GM12874 (cell line): ENCODE results near the gene HCN4.

ENCODE experiments used
- CTCF ChIP-seq: IDR thresholded peaks from 2 replicates; pipeline ENCODE4 v1.5.1; 2011; ENCODE audit warnings: low read depth, mild to moderate bottlenecking, control low read depth, low read length, moderate library complexity; ENCODE audit not compliant: insufficient read depth

Gene HCN4

GRCh38 chr15:73328981-73329380 lies 39.8 kb downstream of the HCN4 start:
- no peak for TF ChIP-seq CTCF

- TF ChIP-seq CTCF: no peak
Observed at GRCh38 chr15:73328149-73328820, 40.5 kb downstream of the HCN4 start.

GRCh38 chr15:73326157-73326556 lies 42.6 kb downstream of the HCN4 start:
- TF ChIP-seq CTCF: no peak

GRCh38 chr15:73325191-73325861 lies 43.4 kb downstream of the HCN4 start:
- TF ChIP-seq CTCF: no peak

- TF ChIP-seq CTCF: no peak
Observed at GRCh38 chr15:73324496-73325170, 44.1 kb downstream of the HCN4 start.

- TF ChIP-seq CTCF: no peak
Observed at GRCh38 chr15:73323956-73324355, 44.8 kb downstream of the HCN4 start.

- TF ChIP-seq CTCF: no peak
Observed at GRCh38 chr15:73323374-73323955, 45.3 kb downstream of the HCN4 start.
